NB4 (cell line): Measurements from ENCODE around the gene PRPF6.
A peak's percentile ranks its signal among the peaks of the same experiment; 100 is the strongest.

ENCODE experiments used
- DNase-seq: peaks from one replicate; pipeline ENCODE4 v3.0.0; 2010; ENCODE audit warnings: low read depth
- H3K4me3 ChIP-seq: one replicate; pipeline ENCODE4 v1.5.1; 2011; ENCODE audit warnings: mild to moderate bottlenecking, low read depth, low read length, moderate library complexity
- CTCF ChIP-seq: IDR thresholded peaks from one replicate; pipeline ENCODE4 v1.5.1; 2012; ENCODE audit warnings: low read depth, low read length
- MAX ChIP-seq: IDR thresholded peaks from 2 replicates; pipeline ENCODE4 v1.6.1; 2011; ENCODE audit warnings: low read depth, low read length
- MYC ChIP-seq: IDR thresholded peaks from 2 replicates; pipeline ENCODE4 v1.6.1; 2011; ENCODE audit warnings: low read depth, low read length
- POLR2A ChIP-seq: IDR thresholded peaks from 2 replicates; pipeline ENCODE4 v1.6.1; 2011; ENCODE audit warnings: mild to moderate bottlenecking; ENCODE audit not compliant: insufficient read length; ENCODE audit errors: extremely low read depth

The PRPF6 gene

GRCh38 chr20:64035933-64036345 lies 55.0 kb downstream of the PRPF6 start, which contains the start of gene C20orf204:
Gene C20orf204, plus strand, starts transcription at chr20:64036182. Its CDS starts 142 bp downstream, at chr20:64036324.
- no peak within 1 kb of the TSS for H3K4me3 ChIP-seq
- no peak for DNase-seq
- TF ChIP-seq MAX (no peak), POLR2A (no peak), MYC (no peak), CTCF (no peak)

- TF ChIP-seq CTCF, result no peak
- no peak overlapping the region for H3K4me3 ChIP-seq
Measured at GRCh38 chr20:64036346-64037198, 55.6 kb downstream of the PRPF6 start.

GRCh38 chr20:64037199-64037497 lies 56.2 kb downstream of the PRPF6 start:
- no peak for DNase-seq
- no peak overlapping the region for H3K4me3 ChIP-seq
- no peak for TF ChIP-seq MYC
- no peak for TF ChIP-seq MAX
- TF ChIP-seq CTCF, result no peak
- no peak for TF ChIP-seq POLR2A

More at GRCh38 chr20:64036346-64037198, 55.6 kb downstream of the PRPF6 start:
- DNase-seq, result peak; percentile 49

- H3K4me3 ChIP-seq, result no peak overlapping the region
- DNase-seq, result peak; percentile 37
- no peak for TF ChIP-seq MAX
- no peak for TF ChIP-seq CTCF
Measured at GRCh38 chr20:64037498-64038213, 56.7 kb downstream of the PRPF6 start.

- DNase-seq, result no peak
- H3K4me3 ChIP-seq, result no peak overlapping the region
- TF ChIP-seq MAX (no peak), CTCF (no peak), POLR2A (no peak), MYC (no peak)
Measured at GRCh38 chr20:64038224-64038564, 57.3 kb downstream of the PRPF6 start.
